ENCODE data around the gene ZMYM2. TPM values are rescaled to one million over a fixed set of nuclear protein-coding genes. Genes with fewer than 3 reads are reported as not detected.

ZMYM2 gene
- total and polyA plus RNA-seq, 2 donors (not counting 3 experiments of a cell fraction or from before 2014, with no cell fraction given), result 14.7 to 75.3 TPM

GRCh38 chr13:20105161-20105689, 146.7 kb downstream of the ZMYM2 start:
- ChIA-PET POLR2A (no interaction called here), CTCF (interaction anchor here (1.1 to 1.5 kb wide), 2 partner anchors 12 to 14 kb away, joined by 3 to 4 read pairs; no protein-coding TSS in a partner anchor)
- H3K9ac ChIP-seq (replicated peaks; ENCODE audit: extremely low read depth, insufficient read depth, low read length), result no peak overlapping the region
- no peak for DNase-seq (ENCODE audit: low read depth, low spot score)
- TF ChIP-seq CTCF (IDR thresholded peaks at IDR 0.05; ENCODE audit: extremely low read depth in 1 of 2, insufficient read depth in 1 of 2, low read depth in 1 of 2, low read length in 2 of 2) (no peak), EZH2 (IDR thresholded peaks at IDR 0.05; ENCODE audit: borderline replicate concordance, low read depth, low read length, severe bottlenecking) (no peak), GATA2 (IDR thresholded peaks at IDR 0.05; ENCODE audit: insufficient read depth, insufficient read length, low read depth, low read length) (no peak), JUN (IDR thresholded peaks at IDR 0.05; ENCODE audit: borderline replicate concordance, insufficient read depth, insufficient read length, low read depth) (no peak), MAX (IDR thresholded peaks at IDR 0.05; ENCODE audit: insufficient read depth, insufficient read length) (no peak), FOS (IDR thresholded peaks at IDR 0.05; ENCODE audit: borderline replicate concordance, insufficient read depth, low read length) (no peak), POLR2A (IDR thresholded peaks at IDR 0.05; ENCODE audit: low read depth, low read length) (no peak), POLR2AphosphoS5 (IDR thresholded peaks at IDR 0.05; ENCODE audit: insufficient read depth, low read depth, low read length) (no peak), MYC (IDR thresholded peaks at IDR 0.05; ENCODE audit: low read depth, low read length) (no peak)
- peaks cover 11 to 24% of the 10 kb centered on the region in 2 experiments for H3K27me3 ChIP-seq (ENCODE audit: control insufficient read depth in 2 of 2, insufficient read depth in 2 of 2, low read length in 2 of 2)
- H2AFZ ChIP-seq (ENCODE audit: low read depth, low read length), result no peak overlapping the region
- FAIRE-seq, result no peak
- no peak overlapping the region for H3K4me3 ChIP-seq (replicated peaks in 1 of 3; ENCODE audit: insufficient read depth in 1 of 3, low read depth in 1 of 3, low read length in 3 of 3)
- intact Hi-C loops (cut with micrococcal nuclease) (no loop called here), dilution Hi-C loops (cut with MboI; ENCODE audit: extremely low pct_ligation_motif_present, low sequenced_read_pairs) (no loop called here)
- no peaks in the 10 kb centered on the region for H3K9me3 ChIP-seq (replicated peaks; ENCODE audit: control insufficient read depth, insufficient read depth, low read length)
- H4K20me1 ChIP-seq (replicated peaks; ENCODE audit: control insufficient read depth, extremely low read depth, insufficient read depth, low read length), result no peaks in the 10 kb centered on the region
- H3K79me2 ChIP-seq (ENCODE audit: control insufficient read depth, insufficient read depth, low read length), result no peaks in the 10 kb centered on the region
- BruUV-seq (replicated peaks), result no TSS peak
- no peaks in the 10 kb centered on the region for H3K9me1 ChIP-seq (replicated peaks; ENCODE audit: control insufficient read depth, extremely low read depth, insufficient read depth, low read length)
- H3K36me3 ChIP-seq (ENCODE audit: control insufficient read depth in 2 of 2, extremely low read depth in 1 of 2, insufficient read depth in 2 of 2, low read length in 2 of 2), result no peaks in the 10 kb centered on the region
- H3K4me1 ChIP-seq (ENCODE audit: control insufficient read depth, extremely low read depth, insufficient read depth, low read length), result no peaks in the 10 kb centered on the region
- H3K4me2 ChIP-seq (ENCODE audit: insufficient read depth, low read length), result no peak overlapping the region
- H3K27ac ChIP-seq (ENCODE audit: insufficient read depth, low read depth, low read length), result no peak overlapping the region
